Measurements from ENCODE around the gene SLC4A1.
"Not testable (repeated sequence)": the region's sequence is repeated elsewhere in the genome, so short reads cannot be mapped to it uniquely, and the experiment has no call there.

Gene SLC4A1

DNA sequence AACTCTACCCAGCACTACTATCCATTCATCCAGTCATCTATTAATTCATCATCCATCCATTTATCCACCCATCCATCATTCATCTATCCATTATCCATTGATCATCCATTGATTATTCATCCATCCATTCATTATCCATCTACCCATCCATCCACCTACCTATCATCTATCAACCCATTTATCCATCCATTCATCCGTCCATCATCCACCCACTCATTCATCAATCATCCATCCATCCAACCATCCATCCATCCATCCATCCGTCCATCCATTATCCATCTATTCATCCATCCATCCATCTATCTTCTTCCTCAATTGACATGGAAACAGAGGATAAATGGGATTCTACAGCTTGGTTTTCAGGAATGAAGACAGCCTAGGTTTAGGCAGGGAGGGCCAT is 12.0 kb downstream of the SLC4A1 start:
- no peak for DNase-seq

DNA sequence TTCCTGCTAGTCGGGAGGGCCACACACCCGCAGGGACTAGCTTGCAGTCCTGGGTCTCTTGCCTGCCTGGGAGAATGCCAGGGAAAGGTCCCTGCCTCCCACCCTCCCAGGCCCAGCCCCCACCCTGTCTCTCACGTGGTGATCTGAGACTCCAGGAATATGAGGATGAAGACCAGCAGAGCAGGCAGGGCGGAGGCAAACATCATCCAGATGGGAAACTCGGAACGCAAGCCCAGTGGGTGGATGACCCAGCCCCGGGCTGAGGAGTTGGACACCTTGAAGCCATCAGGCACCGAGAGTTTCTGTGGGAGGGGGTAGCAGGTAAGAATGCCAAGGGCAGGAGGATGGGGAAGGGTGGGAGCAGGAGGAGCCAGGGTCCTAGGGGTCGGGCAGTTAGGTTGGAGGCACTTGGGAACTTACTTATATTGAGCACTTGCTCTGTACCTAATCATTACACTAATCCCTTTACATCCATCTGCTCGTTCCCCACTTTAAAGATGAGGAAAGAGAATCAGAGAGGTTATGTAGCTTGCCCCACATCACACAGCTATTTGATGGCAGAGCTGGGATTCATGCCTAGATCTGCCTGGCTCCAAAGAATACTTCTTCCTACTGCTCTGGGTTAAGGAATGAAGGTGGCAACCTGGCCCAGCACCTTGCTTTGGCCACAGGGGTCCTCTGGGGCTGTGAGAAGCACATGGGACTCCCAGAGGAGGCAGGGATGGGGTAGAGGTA is 13.4 kb downstream of the SLC4A1 start:
- DNase-seq, result no peak

DNA sequence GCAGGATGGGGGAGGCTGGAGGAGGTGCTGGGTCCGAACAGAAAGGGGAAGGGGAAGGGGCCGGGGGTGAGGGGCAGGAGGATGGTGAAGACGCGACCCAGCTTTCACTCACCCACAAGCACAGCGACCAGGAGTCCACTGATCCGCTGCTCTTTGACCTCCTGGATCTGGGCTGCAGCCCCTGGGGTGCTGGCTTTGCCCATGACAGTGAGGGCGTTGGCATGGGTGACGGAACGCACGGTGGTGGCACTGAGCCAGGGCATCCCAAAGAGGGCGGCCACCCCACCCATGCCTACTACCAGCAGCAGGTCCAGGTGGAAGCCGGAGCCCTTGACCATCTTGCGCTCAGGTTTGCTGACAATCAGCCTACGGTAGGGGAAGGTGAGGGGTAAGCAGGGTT is 14.9 kb downstream of the SLC4A1 start:
- no peak for DNase-seq

DNA sequence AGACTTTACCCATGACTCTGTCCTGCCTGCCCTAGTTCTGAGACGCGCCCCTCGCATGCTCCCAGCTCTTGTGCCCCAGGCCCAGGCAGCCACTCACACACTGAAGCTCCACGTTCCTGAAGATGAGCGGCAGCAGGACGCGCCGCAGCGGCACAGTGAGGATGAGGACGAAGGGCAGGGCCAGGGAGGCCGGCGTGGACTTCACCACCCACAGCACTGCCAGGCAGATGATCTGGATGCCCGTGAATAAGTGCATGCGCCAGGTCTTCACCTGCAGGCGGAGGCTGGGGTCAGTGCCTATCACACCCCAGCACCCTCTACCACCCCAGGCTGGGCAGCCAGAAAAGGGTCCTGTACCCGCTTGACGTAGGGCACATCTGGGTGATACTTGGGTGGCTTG is 16.9 kb downstream of the SLC4A1 start:
- no peak for DNase-seq

DNA sequence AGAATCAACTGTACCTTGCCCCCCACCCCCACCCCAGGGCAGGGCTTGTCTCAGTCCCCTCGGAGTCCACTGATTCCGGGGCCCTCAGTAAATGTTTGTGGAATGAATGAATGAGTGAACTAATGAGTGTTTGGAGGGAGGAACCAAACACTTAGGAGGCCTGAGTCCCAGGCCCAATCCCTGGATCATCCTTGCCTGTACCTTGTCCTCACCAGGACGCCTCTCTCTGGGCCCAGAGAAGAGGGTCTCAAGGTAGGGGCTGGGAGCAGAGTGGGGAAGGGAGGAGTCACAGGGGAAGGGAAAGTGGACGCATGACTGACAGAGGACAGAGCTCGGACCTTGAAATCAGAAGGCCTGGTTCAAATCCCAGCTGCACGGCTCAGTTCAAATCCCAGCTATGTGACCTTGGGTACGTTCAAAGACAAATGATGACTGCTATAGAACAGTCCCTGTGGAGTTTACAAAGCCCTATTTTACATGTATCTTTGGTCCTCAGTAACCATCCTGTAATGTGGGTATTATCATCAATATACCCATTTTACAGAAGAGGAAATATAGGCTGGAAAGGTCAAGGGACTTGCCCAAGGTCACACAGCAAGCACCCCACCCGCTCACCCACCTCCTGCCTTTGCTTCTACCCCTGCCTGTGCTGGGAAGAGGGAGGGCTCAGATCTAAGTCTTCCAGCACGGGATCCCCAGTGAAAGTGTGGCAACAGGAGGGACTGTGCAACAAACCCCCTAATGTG is 18.3 kb downstream of the SLC4A1 start:
- DNase-seq, result no peak

DNA sequence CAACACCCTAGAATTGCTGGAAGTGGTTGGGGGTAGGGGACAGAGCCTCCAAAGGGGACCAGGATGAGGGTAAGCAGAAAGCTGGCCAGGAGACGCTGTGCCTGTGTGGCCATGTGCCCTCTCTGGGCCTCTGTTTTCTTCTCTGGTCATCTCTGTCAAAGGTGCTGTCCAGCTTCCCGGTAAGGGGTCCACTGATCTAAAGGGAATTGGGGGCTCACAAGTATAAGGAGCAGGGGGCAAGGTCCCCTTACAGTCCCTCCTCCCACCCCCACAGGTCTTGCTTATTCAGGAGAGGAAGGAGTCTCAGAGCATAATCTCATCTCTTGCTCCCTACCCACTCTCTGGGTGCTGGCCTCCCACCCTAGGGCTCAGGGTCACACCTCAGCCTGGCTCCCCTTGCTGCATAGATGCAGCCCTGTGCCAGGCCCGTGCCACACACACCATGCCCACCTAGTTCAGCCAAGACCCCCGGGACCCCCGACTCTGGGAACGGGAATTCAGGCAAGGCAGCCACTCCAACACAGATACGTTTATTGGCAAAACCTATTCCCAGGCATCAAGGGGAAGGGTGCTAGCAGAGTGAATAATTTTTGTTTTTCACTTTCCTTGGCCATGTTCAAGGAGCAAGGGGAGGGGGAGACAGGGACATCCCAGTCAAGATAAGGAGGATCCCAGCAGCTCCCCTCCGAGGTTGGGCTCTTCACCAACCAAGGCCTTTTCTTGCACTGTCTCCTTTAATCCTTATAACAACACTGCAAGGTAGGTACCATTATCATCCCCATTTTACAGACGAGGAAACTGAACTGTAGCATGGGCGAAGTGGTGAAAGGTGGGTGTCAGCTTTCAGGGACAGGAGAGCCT is 19.8 kb downstream of the SLC4A1 start:
- no peak for DNase-seq

DNA sequence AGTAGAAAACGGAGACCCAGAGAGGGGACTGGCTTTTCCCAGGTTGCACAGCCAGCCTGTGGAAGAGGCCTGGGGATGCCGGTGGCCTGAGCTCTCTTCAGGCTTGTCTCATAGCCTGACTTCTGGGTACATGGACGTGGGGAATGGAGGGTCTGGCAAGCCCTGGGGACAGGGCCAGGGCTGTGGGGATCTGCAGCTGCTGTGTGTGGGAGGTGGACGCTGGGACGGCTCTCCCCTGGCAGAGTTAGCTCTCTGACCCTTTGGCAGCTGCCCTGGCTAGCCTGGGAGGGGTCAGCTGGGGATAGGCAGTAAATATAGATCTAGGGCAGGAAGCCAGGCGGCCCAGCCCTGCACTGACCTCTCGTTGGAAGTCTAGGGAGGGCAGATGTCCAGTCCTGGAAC is 20.5 kb downstream of the SLC4A1 start:
- no peak for DNase-seq

DNA sequence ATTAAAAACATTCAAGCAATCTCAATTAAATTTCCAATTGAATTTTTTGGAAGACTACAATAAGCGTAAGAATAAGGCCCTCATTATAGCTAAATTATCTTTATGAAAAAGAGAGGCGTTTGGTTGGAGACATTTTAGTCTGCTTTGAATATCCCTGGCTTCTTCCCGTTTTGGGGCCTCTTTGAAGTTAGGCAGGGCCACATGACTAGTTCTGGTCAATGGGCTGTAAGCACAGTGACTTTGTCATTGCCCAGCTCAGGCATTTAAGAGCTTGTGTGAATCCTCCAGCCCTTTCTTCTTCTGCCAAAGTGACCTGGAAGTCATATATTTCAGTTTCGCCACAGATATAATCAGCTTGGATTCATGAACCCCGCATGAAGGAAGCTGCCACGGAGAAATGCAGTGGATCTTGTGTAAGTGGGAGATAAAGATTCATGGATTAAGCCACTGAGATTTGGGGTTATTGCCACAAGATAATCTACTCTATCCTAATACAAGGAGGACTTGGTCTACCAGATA is 26.8 kb downstream of the SLC4A1 start:
- no peak for DNase-seq

DNA sequence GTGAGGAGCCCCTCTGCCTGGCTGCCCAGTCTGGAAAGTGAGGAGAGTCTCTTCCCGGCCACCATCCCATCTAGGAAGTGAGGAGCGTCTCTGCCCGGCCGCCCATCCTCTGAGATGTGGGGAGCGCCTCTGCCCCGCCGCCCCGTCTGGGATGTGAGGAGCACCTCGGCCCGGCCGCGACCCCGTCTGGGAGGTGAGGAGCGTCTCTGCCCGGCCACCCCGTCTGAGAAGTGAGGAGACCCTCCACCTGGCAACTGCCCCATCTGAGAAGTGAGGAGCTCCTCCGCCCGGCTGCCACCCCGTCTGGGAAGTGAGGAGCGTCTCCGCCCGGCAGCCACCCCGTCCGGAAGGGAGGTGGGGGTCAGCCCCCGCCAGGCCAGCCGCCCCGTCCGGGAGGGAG is 30.0 kb downstream of the SLC4A1 start:
- DNase-seq, result not testable (repeated sequence)

DNA sequence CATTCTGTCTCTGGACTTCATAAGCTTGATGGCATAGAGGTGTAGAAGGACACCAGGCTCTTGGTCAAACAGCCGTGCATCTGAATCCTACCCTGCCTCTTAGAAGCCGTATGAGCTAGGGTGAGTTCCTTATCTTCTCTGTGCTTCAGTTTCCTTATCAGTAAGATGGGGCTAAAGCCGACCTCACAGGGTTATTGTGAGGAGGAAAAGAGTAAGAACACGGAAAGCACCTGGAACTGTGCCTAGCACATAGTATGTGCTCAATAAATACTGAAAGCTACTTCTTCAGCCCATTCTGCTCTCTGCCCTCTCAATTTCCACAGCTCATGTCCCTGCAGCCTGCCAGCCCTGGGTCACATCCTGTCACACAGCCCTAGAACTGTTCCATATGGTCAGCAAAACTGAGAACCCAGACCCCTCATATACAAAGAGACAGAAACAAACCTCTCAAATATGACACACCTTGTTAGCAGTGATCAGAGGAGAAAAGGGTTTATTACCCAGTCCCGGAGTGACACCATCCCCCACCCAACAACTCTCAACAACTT is 31.4 kb downstream of the SLC4A1 start:
- no peak for DNase-seq

DNA sequence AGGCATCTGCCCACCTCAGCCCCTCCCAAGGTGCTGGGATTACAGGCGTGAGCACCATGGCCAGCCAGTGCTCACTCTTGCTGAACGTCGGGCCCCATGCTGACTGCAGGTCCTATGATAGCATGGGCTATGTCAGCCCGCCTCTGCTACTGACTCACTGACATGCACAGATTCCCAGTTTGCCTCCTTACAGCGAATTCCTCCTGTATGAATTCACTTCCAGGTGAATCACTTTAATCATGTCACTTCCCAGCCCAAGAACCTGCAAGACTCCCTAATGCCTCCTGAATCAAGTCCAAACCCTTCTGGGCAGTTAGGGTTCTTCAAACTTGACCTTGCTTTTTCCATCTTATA is 32.4 kb downstream of the SLC4A1 start:
- no peak for DNase-seq

DNA sequence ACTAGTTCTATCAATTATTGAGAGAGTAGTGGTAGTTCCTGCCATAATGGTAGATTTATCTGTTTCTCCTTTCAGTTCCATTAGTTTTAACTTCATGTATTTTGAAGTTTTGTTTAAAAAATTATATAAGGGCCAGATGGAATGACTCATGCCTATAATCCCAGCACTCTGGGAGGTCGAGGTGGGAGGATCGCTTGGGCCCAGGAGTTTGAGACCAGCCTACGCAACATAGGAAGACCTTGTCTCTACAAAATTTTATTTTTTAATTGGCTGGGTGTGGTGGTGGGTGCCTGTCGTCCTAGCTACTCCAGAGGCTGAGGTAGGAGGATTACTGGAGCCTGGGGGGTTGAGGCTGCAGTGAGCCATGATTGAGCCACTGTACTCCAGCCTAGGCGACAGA is 34.4 kb downstream of the SLC4A1 start:
- no peak for DNase-seq

DNA sequence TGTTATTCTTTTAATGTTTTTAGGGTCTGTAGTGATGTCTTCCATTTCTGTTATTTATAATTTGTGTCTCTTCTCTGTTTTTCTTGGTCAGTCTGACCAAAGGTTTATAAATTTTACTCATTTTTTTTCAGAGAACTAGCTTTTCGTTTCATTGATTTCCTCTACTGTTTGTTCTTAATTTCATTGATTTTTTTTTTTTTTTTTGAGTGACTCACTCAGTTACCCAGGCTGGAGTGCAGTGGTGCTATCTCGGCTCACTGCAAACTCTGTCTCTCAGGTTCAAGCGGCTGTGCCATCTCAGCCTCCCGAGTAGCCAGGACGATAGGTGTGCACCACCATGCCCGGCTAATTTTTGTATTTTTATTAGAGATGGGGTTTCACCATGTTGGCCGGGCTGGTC is 35.9 kb downstream of the SLC4A1 start:
- DNase-seq, result no peak

DNA sequence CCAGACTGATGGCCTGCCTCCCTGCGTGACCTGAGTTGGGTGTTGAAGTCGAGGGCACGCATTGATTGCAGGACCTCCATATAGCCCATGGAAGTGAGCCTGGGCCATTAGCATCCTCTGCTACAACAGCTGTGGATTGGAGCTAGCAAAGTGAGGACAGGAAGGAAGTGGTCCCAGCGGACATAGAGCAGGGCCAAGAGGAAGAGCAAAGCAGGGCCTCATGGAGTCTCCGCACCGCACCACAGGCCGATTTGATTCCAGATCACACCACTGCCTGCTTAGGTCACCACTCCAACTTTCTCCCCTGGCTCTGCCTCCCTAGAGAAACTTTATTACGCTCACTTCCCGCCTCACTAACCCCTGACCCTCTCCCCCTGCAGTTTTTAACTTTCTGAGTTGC is 37.8 kb downstream of the SLC4A1 start:
- DNase-seq, result no peak

DNA sequence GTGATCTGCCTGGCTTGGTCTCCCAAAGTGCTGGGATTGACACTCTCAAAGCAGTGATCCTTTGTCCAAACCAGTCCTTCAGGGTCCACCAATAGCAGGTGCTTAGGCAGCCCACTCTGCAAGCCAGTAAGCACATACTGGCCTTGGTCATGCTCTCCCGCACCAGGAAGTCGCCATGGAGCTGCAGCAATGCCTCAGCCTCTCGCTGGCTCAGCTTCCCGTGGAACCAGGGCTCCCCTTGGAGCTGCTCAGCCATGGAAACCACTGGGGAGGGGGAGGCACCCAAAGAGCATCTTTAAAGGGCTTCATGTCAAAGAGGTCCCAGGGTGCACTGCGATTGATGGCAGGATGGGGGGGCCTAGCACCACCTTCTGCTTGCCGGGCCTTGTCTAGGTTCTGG is 38.8 kb downstream of the SLC4A1 start:
- no peak for DNase-seq

DNA sequence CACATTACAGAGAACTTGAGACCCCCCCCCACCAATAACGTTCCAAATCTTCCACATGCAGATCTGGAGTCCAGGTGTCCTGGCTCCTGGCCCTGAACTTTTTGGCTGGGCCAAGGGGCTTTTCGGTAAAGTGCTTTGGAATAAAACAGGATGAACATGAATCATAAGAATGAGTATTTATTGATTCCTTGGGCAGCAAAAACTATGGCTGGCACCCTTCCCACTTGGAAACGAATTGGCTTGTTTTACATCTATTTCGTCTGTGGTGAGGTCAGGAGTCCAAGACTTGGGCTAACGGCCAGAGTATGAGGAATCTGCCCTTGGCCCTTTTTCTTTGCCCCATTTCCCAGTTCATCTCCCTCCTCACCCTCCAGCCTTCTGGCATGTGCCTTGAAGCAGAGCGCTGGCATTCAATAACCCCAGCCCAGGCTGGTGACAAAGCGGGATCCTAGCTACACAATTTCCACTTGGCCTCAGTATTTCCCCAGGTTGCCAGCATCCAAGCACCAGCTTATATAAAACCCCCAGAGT is 44.3 kb downstream of the SLC4A1 start:
- DNase-seq, result no peak

DNA sequence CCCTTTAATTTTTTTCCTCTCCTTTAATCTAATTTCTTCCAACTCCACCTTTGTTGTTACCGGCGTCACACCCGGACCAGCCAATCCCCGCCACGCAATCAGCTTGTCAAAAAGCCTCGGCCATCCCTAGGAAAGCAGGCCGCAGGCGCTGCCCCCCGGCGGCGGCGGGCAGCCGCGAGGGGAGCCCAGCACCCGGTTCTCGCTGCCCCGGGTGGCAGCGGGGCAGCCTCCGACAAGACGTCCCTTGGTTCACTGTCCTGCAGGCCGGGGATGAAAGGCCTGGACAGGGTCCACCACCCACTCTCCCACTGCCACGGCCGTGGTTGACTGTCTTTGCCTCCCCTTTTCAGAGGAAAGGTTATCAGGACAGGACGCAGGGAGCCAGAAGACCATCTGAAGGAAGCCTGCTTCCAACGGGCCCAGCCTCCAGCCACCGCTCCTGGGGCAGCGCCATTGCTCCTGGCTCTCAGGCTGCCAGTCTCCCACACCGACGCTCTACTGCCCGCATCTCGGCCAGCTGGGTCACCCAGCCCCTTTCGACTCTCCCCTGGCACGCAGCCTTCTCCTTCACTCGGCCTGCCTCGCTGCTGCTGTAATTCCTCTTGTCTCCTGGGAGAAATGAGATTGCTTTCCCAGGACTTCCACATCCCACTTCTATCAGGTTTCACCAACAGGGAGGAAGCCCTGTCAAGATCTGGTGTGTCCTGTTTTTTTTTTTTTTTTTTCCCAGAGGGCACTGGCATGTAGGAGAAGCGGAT is 45.6 kb downstream of the SLC4A1 start:
- DNase-seq, result peak; percentile 47

DNA sequence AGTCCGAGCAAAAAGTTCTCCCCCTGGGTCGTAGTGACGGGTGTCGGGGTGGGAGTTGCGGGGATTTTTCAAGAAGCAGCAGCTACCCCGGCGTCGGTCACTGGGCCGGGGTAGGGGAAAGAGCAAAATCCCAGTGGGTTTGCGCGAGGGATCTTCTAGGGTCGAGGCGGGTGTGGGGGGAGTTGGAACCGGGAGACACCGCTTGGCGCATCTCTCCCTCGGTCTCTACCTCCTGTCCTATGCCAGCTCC is 46.1 kb downstream of the SLC4A1 start:
- DNase-seq, result no peak

DNA sequence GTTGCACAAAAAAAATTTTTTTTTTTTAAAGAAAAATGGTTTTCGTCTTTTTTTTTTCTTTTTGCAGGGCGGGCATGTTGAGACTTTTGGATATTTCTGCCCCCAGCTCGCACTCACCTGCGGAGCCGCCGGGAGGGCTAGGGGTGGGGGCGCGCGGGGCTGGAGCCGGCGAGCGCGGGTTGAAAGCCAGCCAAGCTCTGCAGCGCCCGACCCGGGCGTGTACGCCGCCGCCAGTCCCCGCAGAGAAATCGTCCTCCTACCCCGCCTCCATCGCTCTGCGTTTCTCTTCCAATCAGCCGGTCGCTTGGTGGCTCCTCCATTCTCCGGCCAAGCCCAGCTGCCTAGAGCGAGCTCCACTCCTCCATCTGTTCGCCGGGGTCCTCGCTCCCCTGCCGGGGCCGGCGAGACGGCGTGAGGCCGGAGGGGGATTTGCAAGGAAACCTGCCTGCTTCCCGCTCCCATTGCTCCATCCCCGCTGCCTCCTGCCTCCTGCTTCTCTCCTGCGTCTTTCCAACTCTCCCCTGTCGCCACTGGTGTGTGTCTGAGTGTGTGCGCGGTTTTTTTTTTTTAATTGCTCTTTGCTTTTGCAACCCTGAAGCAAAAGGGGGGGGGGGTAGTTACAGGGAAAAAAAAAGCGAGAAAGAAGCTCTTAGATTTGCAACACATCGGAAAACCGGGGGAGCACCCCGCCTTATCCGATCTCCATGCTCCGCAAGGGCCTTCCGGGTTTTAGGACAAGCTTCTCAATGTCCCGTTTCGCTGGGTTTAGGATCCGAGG is 46.7 kb downstream of the SLC4A1 start:
- DNase-seq, result peak; percentile 84

DNA sequence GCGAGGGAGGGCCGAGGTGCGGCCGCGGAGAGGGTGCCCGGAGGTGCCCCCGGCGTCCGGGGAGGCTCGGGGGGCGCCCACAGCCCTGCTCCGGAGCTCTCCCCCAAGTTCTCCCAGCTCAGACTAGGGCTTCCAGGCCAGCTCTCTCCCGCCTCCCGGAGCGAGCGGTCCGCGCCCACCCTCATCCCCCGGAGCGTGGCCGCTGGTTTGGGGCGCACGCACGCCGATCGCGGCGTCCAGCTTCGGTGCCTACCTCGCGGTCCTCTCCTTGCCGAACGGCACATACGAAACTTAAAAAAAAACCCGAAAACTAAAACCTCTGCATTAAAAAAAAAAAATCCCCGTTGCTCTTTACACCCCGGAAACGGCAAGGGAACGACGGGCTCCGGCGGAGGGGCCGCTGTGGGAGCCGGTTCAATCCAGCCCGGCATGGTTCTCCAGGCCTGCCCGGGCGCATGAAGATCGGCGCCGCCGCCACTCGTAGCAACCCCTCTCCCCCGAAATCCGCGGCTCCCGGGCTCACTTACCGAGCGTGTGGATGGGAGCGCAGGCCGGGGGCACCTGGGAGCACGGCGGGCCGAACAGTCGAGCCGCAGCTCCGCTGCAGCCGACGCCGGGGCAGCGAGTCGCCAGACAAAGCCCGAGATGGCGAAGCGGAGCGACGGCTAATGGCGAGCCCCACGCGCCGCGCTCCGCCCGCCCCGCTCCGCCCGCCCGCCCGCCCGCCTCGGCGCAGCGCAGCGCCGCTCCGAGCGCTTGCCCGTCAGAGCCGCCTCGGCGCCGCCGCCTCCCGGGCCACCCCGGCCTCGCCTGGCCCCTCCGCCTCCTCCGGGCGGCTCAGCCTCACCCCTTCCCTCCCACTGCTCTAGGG is 47.5 kb downstream of the SLC4A1 start:
- no peak for DNase-seq

All from NCI-H1092 (cell line).